Measurements from ENCODE around the gene TMPRSS11D.

DNA sequence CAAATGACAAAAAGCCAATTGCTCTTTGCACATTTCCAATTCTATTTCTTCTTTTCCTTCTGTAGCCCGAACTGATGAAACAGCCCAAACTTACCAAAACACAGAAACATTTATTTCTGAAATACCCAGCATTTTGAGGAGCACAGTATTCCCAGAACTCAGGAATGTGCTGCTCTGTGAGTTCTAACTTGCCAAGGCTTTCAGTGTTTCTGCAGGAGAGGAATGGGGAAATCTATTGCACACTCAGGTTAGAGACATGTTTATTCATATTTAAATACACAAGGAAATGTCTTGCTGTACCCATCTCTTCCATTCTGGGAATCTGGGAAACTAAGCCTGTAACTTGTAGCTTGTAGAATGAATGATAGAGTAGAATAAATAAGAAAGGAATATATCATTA is 10.7 kb downstream of the TMPRSS11D start:
- TF ChIP-seq, protein P1, sequence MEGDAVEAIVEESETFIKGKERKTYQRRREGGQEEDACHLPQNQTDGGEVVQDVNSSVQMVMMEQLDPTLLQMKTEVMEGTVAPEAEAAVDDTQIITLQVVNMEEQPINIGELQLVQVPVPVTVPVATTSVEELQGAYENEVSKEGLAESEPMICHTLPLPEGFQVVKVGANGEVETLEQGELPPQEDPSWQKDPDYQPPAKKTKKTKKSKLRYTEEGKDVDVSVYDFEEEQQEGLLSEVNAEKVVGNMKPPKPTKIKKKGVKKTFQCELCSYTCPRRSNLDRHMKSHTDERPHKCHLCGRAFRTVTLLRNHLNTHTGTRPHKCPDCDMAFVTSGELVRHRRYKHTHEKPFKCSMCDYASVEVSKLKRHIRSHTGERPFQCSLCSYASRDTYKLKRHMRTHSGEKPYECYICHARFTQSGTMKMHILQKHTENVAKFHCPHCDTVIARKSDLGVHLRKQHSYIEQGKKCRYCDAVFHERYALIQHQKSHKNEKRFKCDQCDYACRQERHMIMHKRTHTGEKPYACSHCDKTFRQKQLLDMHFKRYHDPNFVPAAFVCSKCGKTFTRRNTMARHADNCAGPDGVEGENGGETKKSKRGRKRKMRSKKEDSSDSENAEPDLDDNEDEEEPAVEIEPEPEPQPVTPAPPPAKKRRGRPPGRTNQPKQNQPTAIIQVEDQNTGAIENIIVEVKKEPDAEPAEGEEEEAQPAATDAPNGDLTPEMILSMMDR (IDR thresholded peaks at IDR 0.05) = no peak
- TF ChIP-seq POLR2A (IDR thresholded peaks at IDR 0.05) = no peak
- no peak for TF ChIP-seq POLR2AphosphoS5 (IDR thresholded peaks at IDR 0.05)
- no peak for TF ChIP-seq EP300 (IDR thresholded peaks at IDR 0.05; ENCODE audit: low read depth)

Data from transverse colon (tissue), 4 donors.